HepG2 (cell line): ENCODE data around the gene CCDC178. TPM values are rescaled to one million over a fixed set of nuclear protein-coding genes. Genes with fewer than 3 reads are reported as not detected.

Experiments
- ATAC-seq: fragments of 200-7000 bp; cut with Tn5 transposase; 3 replicates; pipeline ENCODE4 v1.9.1; 2020; ENCODE audit warnings: mild to moderate bottlenecking, moderate library complexity
- BruUV-seq: library from RNA; stranded (reverse); fragments of 400-500 nt; replicated peaks from 2 replicates; lab custom pipeline; 2021; lab: Mats Ljungman, UMichigan
- CTCF ChIA-PET: fragments of 300-600 bp; formaldehyde crosslinking; extraction: SDS; loops from one replicate; lab custom pipeline; 2021; ENCODE audit warnings: low total read pairs, inconsistent platforms, low intra/inter-chr PET ratio; lab: Yijun Ruan, JAX
- POLR2A ChIA-PET: fragments of 350-600 bp; sonication (Branson Sonifier 250); formaldehyde crosslinking; loops from one replicate; lab custom pipeline; 2020; ENCODE audit warnings: antibody characterized with exemption, inconsistent platforms; lab: Yijun Ruan, JAX
- DNase-seq: peaks from one replicate; pipeline ENCODE4 v3.0.0-alpha.2; 2015; ENCODE audit warnings: low spot score
- FAIRE-seq: peaks from 3 replicates; lab custom pipeline; 2011; peaks lifted over from hg19 to GRCh38; lab: Jason Lieb, UNC
- H2AFZ ChIP-seq: one replicate; pipeline ENCODE4 v1.6.1; 2011; ENCODE audit warnings: low read length, inconsistent platforms
- H3K27ac ChIP-seq: fragments of 300-600 bp; 3 replicates; pipeline ENCODE4 v1.8.0; 2011; ENCODE audit warnings: mixed run types, mild to moderate bottlenecking, mixed read lengths, low read length, inconsistent platforms; ENCODE audit not compliant: insufficient read depth; ENCODE audit errors: extremely low read length
- H3K27me3 ChIP-seq, 2 experiments: fragments of 200-600 bp in 1 of 2; 2 replicates in 1 of 2; 3 replicates in 1 of 2; pipeline versions ENCODE4 v1.6.0 to v1.8.0; 2011; ENCODE audit warnings: low read length in 2 of 2, mild to moderate bottlenecking in 2 of 2, moderate library complexity in 2 of 2, inconsistent platforms in 1 of 2; ENCODE audit not compliant: insufficient read depth in 2 of 2, control insufficient read depth in 1 of 2
- H3K36me3 ChIP-seq, 2 experiments: fragments of 200-600 bp in 1 of 2; replicated peaks in 1 of 2; 2 replicates in 1 of 2; 3 replicates in 1 of 2; pipeline versions ENCODE4 v1.5.1 to v1.8.0; 2011; ENCODE audit warnings: low read length in 2 of 2, inconsistent platforms in 1 of 2; ENCODE audit not compliant: insufficient read depth in 2 of 2, control insufficient read depth in 1 of 2
- H3K4me1 ChIP-seq: 2 replicates; pipeline ENCODE4 v1.5.1; 2012; ENCODE audit warnings: low read length, inconsistent platforms; ENCODE audit not compliant: insufficient read depth
- H3K4me2 ChIP-seq: 2 replicates; pipeline ENCODE4 v1.6.0; 2011; ENCODE audit warnings: low read depth, low read length, inconsistent platforms
- H3K4me3 ChIP-seq, 3 experiments: fragments of 200-600 bp in 1 of 3; sonication (generic), shearing (Covaris generic) in 1 of 3; replicated peaks in 1 of 3; 2 replicates each; pipeline ENCODE4 v1.5.1; 2011 to 2016; ENCODE audit warnings: low read length in 3 of 3, inconsistent platforms in 2 of 3, low read depth in 2 of 3, mild to moderate bottlenecking in 2 of 3, control low read depth in 1 of 3, mixed read lengths in 1 of 3; ENCODE audit not compliant: insufficient read depth in 1 of 3
- H3K79me2 ChIP-seq: one replicate; pipeline ENCODE4 v1.6.1; 2011; ENCODE audit warnings: low read length, inconsistent platforms; ENCODE audit not compliant: insufficient read depth
- H3K9ac ChIP-seq: 2 replicates; pipeline ENCODE4 v1.6.0; 2011; ENCODE audit warnings: mild to moderate bottlenecking, low read depth, low read length, inconsistent platforms; ENCODE audit not compliant: insufficient read depth
- H3K9me3 ChIP-seq: 2 replicates; pipeline ENCODE4 v1.5.1; 2012; ENCODE audit warnings: mild to moderate bottlenecking, low read length
- H4K20me1 ChIP-seq: 2 replicates; pipeline ENCODE4 v1.6.0; 2011; ENCODE audit warnings: inconsistent platforms, mild to moderate bottlenecking, low read length, moderate library complexity; ENCODE audit not compliant: insufficient read depth
- ETV5 ChIP-seq: IDR thresholded peaks from 2 replicates; pipeline ENCODE4 v1.6.1; 2018; ENCODE audit warnings: missing biosample characterization, missing genetic modification reagents, inconsistent platforms, borderline replicate concordance
- FOXA3 ChIP-seq: IDR thresholded peaks from 2 replicates; pipeline ENCODE4 v1.6.1; 2016; ENCODE audit warnings: missing genetic modification reagents, missing compliant biosample characterization
- MAFF ChIP-seq: IDR thresholded peaks from 2 replicates; pipeline ENCODE4 v1.6.1; 2011; ENCODE audit warnings: low read depth, low read length, improper control_type of control experiment
- MAFK ChIP-seq, 2 experiments: IDR thresholded peaks in 1 of 2; conservative IDR thresholded peaks in 1 of 2; 2 replicates each; pipeline ENCODE4 v1.6.1; 2011; ENCODE audit warnings: improper control_type of control experiment in 2 of 2, low read length in 2 of 2
- SRSF1 ChIP-seq: fragments of 200-400 bp; formaldehyde crosslinking; optimal IDR thresholded peaks from 2 replicates; pipeline ENCODE3; 2017; ENCODE audit warnings: mild to moderate bottlenecking, low read depth, low read length, moderate library complexity
- TOE1 ChIP-seq: sonication (generic); formaldehyde crosslinking; IDR thresholded peaks from 2 replicates; pipeline ENCODE4 v1.4.0; 2020; ENCODE audit warnings: mild to moderate bottlenecking, missing genetic modification reagents
- ZNF337 ChIP-seq: sonication (generic); formaldehyde crosslinking; IDR thresholded peaks from 2 replicates; pipeline ENCODE4 v1.5.1; 2020; ENCODE audit warnings: missing genetic modification reagents, low read depth, mild to moderate bottlenecking, borderline replicate concordance
- ZNF589 ChIP-seq: sonication (generic); formaldehyde crosslinking; conservative IDR thresholded peaks from 2 replicates; pipeline ENCODE4 v1.8.0; 2022; ENCODE audit warnings: mild to moderate bottlenecking, moderate library complexity, missing genetic modification reagents
- ZNF800 ChIP-seq: sonication (generic); formaldehyde crosslinking; IDR thresholded peaks from 2 replicates; pipeline ENCODE4 v1.4.0; 2020; ENCODE audit warnings: missing genetic modification reagents
- in situ Hi-C: cut with HindIII; loops from 2 replicates; pipeline ENCODE4 v1.10.0; 2017; ENCODE audit warnings: low pct_unique_long_range_greater_than_20kb; ENCODE audit not compliant: extremely low pct_ligation_motif_present
- intact Hi-C: fragments of 100-400 bp; cut with micrococcal nuclease; formaldehyde crosslinking; loops from one replicate; pipeline ENCODE4 v1.10.0; 2022; ENCODE audit not compliant: unreplicated experiment
- polyA plus RNA-seq, 8 experiments: library from polyadenylated mRNA; depleted of rRNA in 3 of 8; stranded (reverse) in 7 of 8; unstranded in 1 of 8; fragments of >200 nt; fragmentation: Illumina TruSeq in 4 of 8; extraction: Trizol in 4 of 8; gene quantifications; 2 replicates each; pipeline versions ENCODE4 v1.2.1 to v1.2.3, GENCODE V29; 2011 to 2016; ENCODE audit warnings: low read depth in 4 of 8, missing spikeins in 1 of 8, mixed read lengths in 1 of 8; ENCODE audit not compliant: insufficient read depth in 1 of 8
- total RNA-seq, 5 experiments: library from RNA; depleted of rRNA; stranded (reverse); fragments of >200 nt; fragmentation: Illumina TruSeq; extraction: Trizol; gene quantifications; 2 replicates each; pipeline ENCODE4 v1.2.3, GENCODE V29; 2016; ENCODE audit warnings: low read depth in 1 of 5

CCDC178 gene
- total and polyA plus RNA-seq, 2 of the 13 experiments (the other 11 are each of a cell fraction or from before 2014, with no cell fraction given) = not detected

GRCh38 chr18:33113416-33113815 is 327.1 kb downstream of the CCDC178 start (continued):
- TF ChIP-seq ETV5 (CRISPR knock-in tag) (no peak), SRSF1 (no peak), ZNF800 (CRISPR knock-in tag) (no peak), ZNF589 (CRISPR knock-in tag) (no peak), FOXA3 (CRISPR knock-in tag) (no peak)

DNA sequence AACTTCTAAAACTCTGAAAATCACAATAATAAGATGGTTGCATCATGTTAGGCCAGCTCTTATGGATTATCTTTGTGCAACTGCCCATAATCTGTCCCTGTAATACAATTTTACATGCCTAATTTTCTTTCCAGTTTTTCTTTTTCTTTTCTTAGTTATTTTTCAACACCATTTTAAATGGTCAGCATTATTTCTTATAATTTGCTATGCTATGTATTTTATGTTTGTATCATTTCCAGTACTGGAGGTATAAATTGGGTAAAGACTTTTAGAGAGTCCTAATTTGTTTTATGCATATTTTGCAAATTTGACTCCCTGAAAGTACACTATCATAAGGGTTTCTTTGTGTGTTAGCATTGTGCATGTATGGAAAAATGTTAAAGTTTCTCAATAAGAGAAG is 333.0 kb downstream of the CCDC178 start:
- no peak overlapping the region for H3K27ac ChIP-seq
- no peaks in the 10 kb centered on the region for H3K36me3 ChIP-seq
- in situ Hi-C loops = no loop called here
- no peak overlapping the region for H3K4me2 ChIP-seq
- intact Hi-C loops = no loop called here
- H2AFZ ChIP-seq = no peak overlapping the region
- no peaks in the 10 kb centered on the region for H3K9me3 ChIP-seq
- H3K4me1 ChIP-seq = no peaks in the 10 kb centered on the region
- no peaks in the 10 kb centered on the region for H3K27me3 ChIP-seq
- no peak overlapping the region for H3K4me3 ChIP-seq
- BruUV-seq = no TSS peak
- DNase-seq = no peak
- TF ChIP-seq TOE1 (CRISPR knock-in tag) (no peak), ZNF337 (no peak), MAFF (peak; percentile 53; the same call in 1 of the 2 replicates), MAFK (conservative IDR thresholded peaks at IDR 0.05 in 1 of 2, IDR thresholded peaks at IDR 0.05 in 1 of 2; ENCODE audit: low read length in 2 of 2) (peak in 1 of 2 experiments; percentile 51; a peak in 2 of 4 replicates), ETV5 (CRISPR knock-in tag) (no peak)
- ATAC-seq = no peak
- H3K9ac ChIP-seq = no peak overlapping the region
- no peaks in the 10 kb centered on the region for H3K79me2 ChIP-seq
- CTCF ChIA-PET = no interaction called here
- no peaks in the 10 kb centered on the region for H4K20me1 ChIP-seq
- no peak for FAIRE-seq
- POLR2A ChIA-PET = no interaction called here
